ENCODE results near the gene ANKRD40.

Gene ANKRD40

DNA sequence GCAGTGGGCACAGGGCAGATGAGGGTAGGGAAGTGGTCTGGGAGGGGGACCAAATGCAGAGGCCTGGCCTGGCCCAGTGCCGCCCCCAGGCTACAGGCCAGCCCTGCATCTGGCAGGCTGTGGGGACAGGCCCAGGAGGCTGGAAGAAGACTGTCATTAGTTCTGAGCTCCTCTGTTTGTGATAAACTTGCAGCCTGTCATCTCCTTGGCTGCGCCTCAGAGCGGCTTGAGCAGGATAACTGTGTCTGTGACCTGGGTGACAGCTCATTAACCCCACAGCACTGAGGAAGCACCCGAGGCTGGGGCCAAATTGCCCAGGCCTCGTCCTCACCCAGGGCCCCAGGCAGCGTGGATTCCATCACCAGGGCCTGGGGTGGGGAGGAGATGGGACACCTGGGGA is 49.1 kb downstream of the ANKRD40 start:
- no peak overlapping the region for H3K4me3 ChIP-seq (ENCODE audit: low read length)
- H3K27me3 ChIP-seq (ENCODE audit: control insufficient read depth, insufficient read depth, low read length) = no peaks in the 10 kb centered on the region
- H3K9ac ChIP-seq (ENCODE audit: low read length) = no peak overlapping the region
- no peaks in the 10 kb centered on the region for H3K36me3 ChIP-seq (ENCODE audit: control insufficient read depth, insufficient read depth, low read length)
- H3K4me1 ChIP-seq (ENCODE audit: control insufficient read depth, insufficient read depth, low read length) = peaks cover 8% of the 10 kb centered on the region
- H3K27ac ChIP-seq (ENCODE audit: low read depth, low read length) = no peak overlapping the region

DNA sequence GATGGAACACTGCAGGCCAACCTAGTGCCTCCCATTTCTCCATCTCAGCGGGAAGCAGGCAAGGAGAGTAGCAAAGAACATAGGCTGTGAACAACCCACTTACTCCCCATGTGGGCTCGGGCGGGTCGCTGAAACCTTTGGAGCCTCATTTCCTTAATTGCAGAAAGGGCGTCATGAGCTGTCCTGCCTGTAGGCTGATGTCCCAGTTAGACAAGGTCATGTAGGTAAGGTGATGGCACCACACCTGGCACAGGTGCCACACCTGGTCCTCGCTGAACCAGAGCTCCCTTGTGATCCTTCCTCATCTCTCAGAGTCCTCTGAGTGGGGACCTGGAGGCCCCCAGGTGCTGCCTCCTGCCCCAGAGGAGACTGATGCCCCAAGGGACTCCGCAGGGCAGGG is 50.1 kb downstream of the ANKRD40 start:
- Histone ChIP-seq H3K4me1 (ENCODE audit: control insufficient read depth, insufficient read depth, low read length) (peaks cover 8% of the 10 kb centered on the region), H3K9ac (ENCODE audit: low read length) (no peak overlapping the region), H3K27me3 (ENCODE audit: control insufficient read depth, insufficient read depth, low read length) (no peaks in the 10 kb centered on the region), H3K4me3 (ENCODE audit: low read length) (no peak overlapping the region), H3K27ac (ENCODE audit: low read depth, low read length) (no peak overlapping the region), H3K36me3 (ENCODE audit: control insufficient read depth, insufficient read depth, low read length) (no peaks in the 10 kb centered on the region)

DNA sequence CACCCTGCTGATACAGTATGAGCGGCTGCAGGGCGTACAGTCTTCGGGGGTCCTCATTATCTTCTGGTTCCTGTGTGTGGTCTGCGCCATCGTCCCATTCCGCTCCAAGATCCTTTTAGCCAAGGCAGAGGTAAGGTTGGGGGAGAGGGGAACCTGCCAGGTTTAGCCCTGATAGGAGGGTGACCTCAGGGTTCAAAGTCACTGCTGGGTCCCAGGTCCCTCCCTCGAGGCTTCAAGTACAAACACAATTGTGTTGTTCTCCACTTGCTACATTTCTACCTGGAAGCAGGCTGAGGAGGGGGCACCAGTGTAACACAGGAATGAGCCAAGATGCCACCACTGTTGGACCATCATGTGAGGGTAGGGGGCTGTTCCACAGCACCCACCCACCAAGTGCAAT is 50.7 kb downstream of the ANKRD40 start:
- Histone ChIP-seq H3K27me3 (ENCODE audit: control insufficient read depth, insufficient read depth, low read length) (no peaks in the 10 kb centered on the region), H3K4me1 (ENCODE audit: control insufficient read depth, insufficient read depth, low read length) (peaks cover 8% of the 10 kb centered on the region), H3K27ac (ENCODE audit: low read depth, low read length) (no peak overlapping the region), H3K9ac (ENCODE audit: low read length) (no peak overlapping the region), H3K4me3 (ENCODE audit: low read length) (no peak overlapping the region), H3K36me3 (ENCODE audit: control insufficient read depth, insufficient read depth, low read length) (no peaks in the 10 kb centered on the region)

DNA sequence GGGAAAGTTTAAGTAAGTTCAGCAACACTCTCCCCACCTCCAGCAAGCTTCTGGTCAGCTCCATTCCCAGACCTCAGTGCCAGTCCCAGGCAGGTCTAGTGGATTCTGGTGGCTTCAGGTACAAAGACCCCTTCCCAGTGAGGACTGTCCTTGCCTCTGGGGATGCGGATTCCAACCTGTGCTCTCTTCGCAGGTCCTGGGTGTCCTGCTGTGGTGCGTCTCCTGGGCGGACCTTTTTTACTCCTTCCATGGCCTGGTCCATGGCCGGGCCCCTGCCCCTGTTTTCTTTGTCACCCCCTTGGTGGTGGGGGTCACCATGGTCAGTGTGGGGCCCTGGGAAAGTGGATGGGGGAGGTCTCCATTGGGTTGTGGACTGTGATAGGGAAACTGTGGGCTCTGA is 51.2 kb downstream of the ANKRD40 start:
- no peaks in the 10 kb centered on the region for H3K27me3 ChIP-seq (ENCODE audit: control insufficient read depth, insufficient read depth, low read length)
- H3K9ac ChIP-seq (ENCODE audit: low read length) = no peak overlapping the region
- no peak overlapping the region for H3K27ac ChIP-seq (ENCODE audit: low read depth, low read length)
- no peaks in the 10 kb centered on the region for H3K36me3 ChIP-seq (ENCODE audit: control insufficient read depth, insufficient read depth, low read length)
- H3K4me1 ChIP-seq (ENCODE audit: control insufficient read depth, insufficient read depth, low read length) = peaks cover 3% of the 10 kb centered on the region
- H3K4me3 ChIP-seq (ENCODE audit: low read length) = no peak overlapping the region

DNA sequence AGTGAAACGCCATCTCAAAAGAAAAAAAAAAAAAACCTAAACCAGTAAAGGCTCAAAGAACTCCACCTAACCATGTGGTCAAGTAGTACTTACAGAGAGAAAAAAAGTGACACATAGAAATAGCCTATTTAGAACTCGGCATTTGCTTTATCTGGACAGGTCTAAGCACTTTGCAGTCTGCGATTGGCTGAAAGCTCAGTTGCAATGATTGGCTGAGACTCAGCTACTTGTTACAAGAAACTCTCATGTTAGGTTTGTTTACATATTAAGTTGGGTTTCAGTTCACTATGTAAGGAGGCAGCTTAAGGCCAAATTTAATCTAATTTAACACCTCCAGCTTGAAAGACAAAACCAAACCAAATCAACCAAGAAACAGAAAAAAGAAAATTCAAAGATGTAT is 54.0 kb downstream of the ANKRD40 start:
- Histone ChIP-seq H3K27me3 (ENCODE audit: control insufficient read depth, insufficient read depth, low read length) (no peaks in the 10 kb centered on the region), H3K4me1 (ENCODE audit: control insufficient read depth, insufficient read depth, low read length) (no peaks in the 10 kb centered on the region), H3K36me3 (ENCODE audit: control insufficient read depth, insufficient read depth, low read length) (no peaks in the 10 kb centered on the region)

DNA sequence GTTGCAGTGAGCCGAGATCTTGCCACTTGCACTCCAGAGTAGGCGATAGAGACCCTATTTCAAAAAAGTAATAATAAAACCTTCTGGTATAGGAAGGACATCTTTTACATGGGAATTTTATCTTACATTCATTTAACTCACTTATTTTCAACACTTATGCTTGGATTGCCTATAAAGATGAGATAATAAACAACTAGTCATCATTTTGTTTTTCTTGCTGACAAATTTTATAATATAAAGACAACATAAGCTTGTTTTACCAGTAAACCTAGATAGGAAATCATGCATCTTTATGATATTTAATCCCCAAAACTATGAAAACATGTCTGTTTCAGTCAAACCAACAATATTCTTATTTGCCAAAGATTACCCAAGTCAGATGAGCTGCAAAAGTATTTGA is 56.1 kb downstream of the ANKRD40 start:
- H3K27ac ChIP-seq (ENCODE audit: low read depth, low read length) = no peak overlapping the region
- no peaks in the 10 kb centered on the region for H3K36me3 ChIP-seq (ENCODE audit: control insufficient read depth, insufficient read depth, low read length)
- no peaks in the 10 kb centered on the region for H3K27me3 ChIP-seq (ENCODE audit: control insufficient read depth, insufficient read depth, low read length)
- H3K4me1 ChIP-seq (ENCODE audit: control insufficient read depth, insufficient read depth, low read length) = no peaks in the 10 kb centered on the region
- no peak overlapping the region for H3K9ac ChIP-seq (ENCODE audit: low read length)
- no peak overlapping the region for H3K4me3 ChIP-seq (ENCODE audit: low read length)

More for the DNA sequence above, 54.0 kb downstream of the ANKRD40 start:
- Histone ChIP-seq H3K4me3 (ENCODE audit: low read length) (no peak overlapping the region), H3K27ac (ENCODE audit: low read depth, low read length) (no peak overlapping the region), H3K9ac (ENCODE audit: low read length) (no peak overlapping the region)

DNA sequence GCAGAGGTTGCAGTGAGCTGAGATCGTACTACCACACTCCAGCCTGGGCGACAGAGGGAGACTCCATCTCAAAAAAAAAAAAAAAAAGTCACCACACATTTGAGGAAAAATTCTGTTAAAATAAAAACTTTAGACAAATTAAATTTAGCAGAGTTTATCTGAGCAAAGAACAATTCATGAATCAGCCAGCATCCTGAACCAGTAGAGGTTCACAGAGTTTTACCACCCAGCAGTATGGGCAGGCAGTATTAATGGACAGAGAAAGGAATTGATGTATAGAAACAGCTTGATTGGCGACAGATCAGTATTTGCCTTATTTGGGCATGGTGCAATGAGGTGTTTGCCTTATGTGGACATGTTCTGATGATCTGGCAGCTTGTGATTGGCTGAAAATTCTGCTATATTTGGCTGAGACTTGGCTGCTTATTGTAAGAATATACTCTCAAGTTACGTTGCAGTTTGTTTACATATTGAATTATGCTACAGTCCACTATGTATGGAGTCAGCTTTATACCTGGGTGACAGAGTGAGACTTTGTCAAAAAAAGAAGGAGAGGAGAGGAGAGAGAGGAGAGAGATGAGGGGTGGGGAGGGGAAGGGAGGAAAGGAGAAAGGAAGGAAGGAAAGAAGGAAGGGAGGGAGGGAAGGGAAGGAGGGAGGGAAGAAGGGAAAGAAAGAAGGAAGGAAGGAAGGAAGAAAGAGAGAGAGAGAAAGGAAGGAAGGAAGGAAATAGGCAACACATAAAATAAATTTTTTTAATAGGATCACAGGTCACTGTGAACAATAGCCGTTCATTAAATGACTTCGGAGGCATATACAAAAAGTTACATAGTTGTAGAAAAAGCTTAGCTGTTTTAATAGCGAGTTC is 58.4 kb downstream of the ANKRD40 start:
- no peak overlapping the region for H3K9ac ChIP-seq (ENCODE audit: low read length)
- no peaks in the 10 kb centered on the region for H3K27me3 ChIP-seq (ENCODE audit: control insufficient read depth, insufficient read depth, low read length)
- no peak overlapping the region for H3K27ac ChIP-seq (ENCODE audit: low read depth, low read length)
- no peaks in the 10 kb centered on the region for H3K4me1 ChIP-seq (ENCODE audit: control insufficient read depth, insufficient read depth, low read length)
- no peak overlapping the region for H3K4me3 ChIP-seq (ENCODE audit: low read length)
- no peaks in the 10 kb centered on the region for H3K36me3 ChIP-seq (ENCODE audit: control insufficient read depth, insufficient read depth, low read length)

DNA sequence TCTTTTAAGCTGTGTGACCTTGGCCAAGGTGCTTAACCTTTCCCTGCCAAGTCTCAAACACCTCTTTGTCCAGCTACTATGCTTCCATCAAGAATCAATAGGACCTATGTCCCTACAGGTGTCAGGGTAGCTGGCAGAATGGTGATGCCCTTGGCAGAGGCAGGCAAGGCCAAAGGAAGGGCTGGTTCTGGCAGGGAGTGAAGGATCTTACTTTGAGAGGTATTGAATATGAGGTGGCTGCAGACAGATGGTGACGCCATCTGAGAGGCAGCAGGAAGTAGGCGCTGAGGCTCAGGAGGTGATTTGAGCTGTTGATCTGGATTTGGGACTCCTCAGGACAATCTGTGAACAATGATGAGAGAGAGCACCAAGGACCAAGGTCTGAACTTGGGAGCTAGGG is 60.5 kb downstream of the ANKRD40 start:
- no peaks in the 10 kb centered on the region for H3K36me3 ChIP-seq (ENCODE audit: control insufficient read depth, insufficient read depth, low read length)
- no peak overlapping the region for H3K4me3 ChIP-seq (ENCODE audit: low read length)
- no peaks in the 10 kb centered on the region for H3K4me1 ChIP-seq (ENCODE audit: control insufficient read depth, insufficient read depth, low read length)
- H3K27ac ChIP-seq (ENCODE audit: low read depth, low read length) = no peak overlapping the region
- H3K27me3 ChIP-seq (ENCODE audit: control insufficient read depth, insufficient read depth, low read length) = no peaks in the 10 kb centered on the region
- no peak overlapping the region for H3K9ac ChIP-seq (ENCODE audit: low read length)

DNA sequence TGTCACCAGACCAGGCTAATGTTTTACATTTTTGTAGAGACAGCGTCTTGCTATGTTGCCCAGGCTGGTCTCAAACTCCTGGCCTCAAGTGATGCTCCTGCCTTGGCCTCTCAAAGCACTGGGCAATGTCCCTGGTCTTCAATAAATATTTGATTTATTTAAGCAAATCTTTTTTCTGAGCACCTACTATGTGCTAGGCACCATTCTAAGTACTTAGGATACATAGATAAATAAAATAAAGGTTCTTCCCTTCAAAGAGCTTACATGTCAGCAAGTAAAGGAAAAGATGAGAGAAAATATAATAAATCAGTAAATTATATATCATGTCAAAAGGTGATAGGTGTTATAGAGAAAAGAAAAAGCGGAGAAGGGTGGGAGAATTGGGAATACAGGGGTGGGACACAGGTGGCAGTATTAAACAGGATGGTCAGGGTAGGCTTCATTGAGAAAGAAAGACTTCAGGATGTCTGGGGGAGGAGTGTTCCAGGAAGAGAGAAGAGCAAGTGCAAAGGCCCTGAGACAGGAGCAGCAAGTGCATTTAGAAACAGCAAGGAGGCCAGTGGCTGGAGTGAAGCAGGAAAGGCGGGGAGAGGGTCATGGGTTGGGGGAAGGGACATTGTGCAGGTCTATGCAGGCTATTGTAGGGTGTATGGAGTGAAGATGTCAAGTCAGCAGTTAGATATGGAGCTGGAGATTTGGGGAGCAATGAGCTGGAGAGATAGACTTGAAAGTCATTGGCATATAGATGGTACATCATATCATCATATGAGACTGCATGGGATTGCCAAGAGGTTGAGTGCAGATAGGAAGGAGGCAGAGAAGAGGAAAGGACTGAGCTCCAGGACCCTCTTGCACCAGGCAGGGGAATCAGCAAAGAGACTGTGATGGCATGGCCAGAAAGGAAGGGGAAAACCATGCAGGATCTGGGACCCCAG is 61.7 kb downstream of the ANKRD40 start:
- no peaks in the 10 kb centered on the region for H3K36me3 ChIP-seq (ENCODE audit: control insufficient read depth, insufficient read depth, low read length)
- no peak overlapping the region for H3K9ac ChIP-seq (ENCODE audit: low read length)
- H3K27ac ChIP-seq (ENCODE audit: low read depth, low read length) = no peak overlapping the region
- no peaks in the 10 kb centered on the region for H3K27me3 ChIP-seq (ENCODE audit: control insufficient read depth, insufficient read depth, low read length)
- H3K4me1 ChIP-seq (ENCODE audit: control insufficient read depth, insufficient read depth, low read length) = no peaks in the 10 kb centered on the region
- no peak overlapping the region for H3K4me3 ChIP-seq (ENCODE audit: low read length)
